ENCODE data around the gene PHF2.

- TF ChIP-seq CTCF (tag by site-specific recombination; IDR thresholded peaks at IDR 0.05) (no peak), ZNF280C (tag by site-specific recombination; IDR thresholded peaks at IDR 0.05) (no peak), ZSCAN16 (tag by site-specific recombination; IDR thresholded peaks at IDR 0.05) (no peak), ZNF561 (tag by site-specific recombination; IDR thresholded peaks at IDR 0.05; ENCODE audit: borderline replicate concordance) (no peak), ZNF398 (tag by site-specific recombination; IDR thresholded peaks at IDR 0.05) (no peak), ZNF202 (tag by site-specific recombination; IDR thresholded peaks at IDR 0.05; ENCODE audit: borderline replicate concordance) (no peak), ZNF138 (tag by site-specific recombination; IDR thresholded peaks at IDR 0.05; ENCODE audit: borderline replicate concordance) (no peak), ZBTB49 (tag by site-specific recombination; IDR thresholded peaks at IDR 0.05; ENCODE audit: low read depth) (no peak), ZNF350 (tag by site-specific recombination; IDR thresholded peaks at IDR 0.05) (no peak), ZNF776 (tag by site-specific recombination; IDR thresholded peaks at IDR 0.05; ENCODE audit: borderline replicate concordance) (no peak), ZNF223 (tag by site-specific recombination; IDR thresholded peaks at IDR 0.05) (no peak), ZNF274 (IDR thresholded peaks at IDR 0.05; ENCODE audit: low read length) (no peak), ZNF274 (tag by site-specific recombination; IDR thresholded peaks at IDR 0.05; ENCODE audit: borderline replicate concordance) (no peak)
- TF ChIP-seq, protein P1, sequence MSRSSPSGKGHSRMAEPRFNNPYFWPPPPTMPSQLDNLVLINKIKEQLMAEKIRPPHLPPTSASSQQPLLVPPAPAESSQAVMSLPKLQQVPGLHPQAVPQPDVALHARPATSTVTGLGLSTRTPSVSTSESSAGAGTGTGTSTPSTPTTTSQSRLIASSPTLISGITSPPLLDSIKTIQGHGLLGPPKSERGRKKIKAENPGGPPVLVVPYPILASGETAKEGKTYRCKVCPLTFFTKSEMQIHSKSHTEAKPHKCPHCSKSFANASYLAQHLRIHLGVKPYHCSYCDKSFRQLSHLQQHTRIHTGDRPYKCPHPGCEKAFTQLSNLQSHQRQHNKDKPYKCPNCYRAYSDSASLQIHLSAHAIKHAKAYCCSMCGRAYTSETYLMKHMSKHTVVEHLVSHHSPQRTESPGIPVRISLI (tag by site-specific recombination; IDR thresholded peaks at IDR 0.05), result no peak
Measured at GRCh38 chr9:93594041-93594756, 17.8 kb downstream of the PHF2 start.

Data from HEK293 (cell line).